Measurements from ENCODE around the gene MACROH2A1. TPM values are rescaled to one million over a fixed set of nuclear protein-coding genes. Genes with fewer than 3 reads are reported as not detected.

MACROH2A1 gene
- polyA plus RNA-seq, 1 of the 3 experiments (the other 2 are of a cell fraction) = 165 TPM

DNA sequence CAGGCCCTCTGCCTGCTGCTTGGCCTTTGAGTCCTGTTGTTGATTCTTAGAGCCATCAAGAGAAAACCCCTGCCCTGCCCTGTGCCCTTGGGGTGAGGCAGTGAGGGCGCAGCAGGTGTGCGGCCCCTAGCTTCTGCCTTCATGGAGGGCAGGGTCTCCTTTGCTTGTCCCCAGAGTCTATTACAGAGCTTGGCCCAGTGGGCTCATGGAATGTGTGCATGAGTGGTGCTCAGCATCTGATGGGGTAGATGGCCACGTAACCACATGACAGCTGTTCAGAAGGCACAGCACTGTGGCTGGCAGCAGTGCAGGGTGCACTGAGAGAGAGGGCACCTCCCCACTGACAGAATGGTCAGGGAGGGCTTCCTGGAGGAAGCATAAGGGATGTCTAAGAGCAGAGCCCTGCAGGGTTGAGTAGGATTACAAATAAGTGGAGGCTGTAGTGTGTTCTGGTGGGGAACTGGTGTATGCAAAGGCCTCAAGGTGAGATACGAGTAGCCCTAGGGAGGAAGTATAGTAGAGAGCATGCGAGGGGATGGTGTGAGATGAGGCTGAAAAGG lies 70.8 kb downstream of the MACROH2A1 start:
- no peaks in the 10 kb centered on the region for H3K79me2 ChIP-seq (ENCODE audit: insufficient read depth)
- no peaks in the 10 kb centered on the region for H4K20me1 ChIP-seq (ENCODE audit: insufficient read depth)
- H3K36me3 ChIP-seq (replicated peaks in 1 of 2; ENCODE audit: control insufficient read depth in 1 of 2, insufficient read depth in 2 of 2, low read length in 1 of 2) = peaks cover 9 to 18% of the 10 kb centered on the region in 2 experiments
- 95% methylated on average over 3 of the region's 5 CpGs for WGBS (ENCODE audit: low lambda C conversion rate)
- ChIA-PET POLR2A (no interaction called here), CTCF (interaction anchor here (0.6 to 0.8 kb wide), 3 partner anchors 9 to 655 kb away, joined by 3 read pairs; no protein-coding TSS in a partner anchor)
- H3K4me2 ChIP-seq = no peak overlapping the region
- H3K4me3 ChIP-seq (ENCODE audit: low read depth in 2 of 2, low read length in 1 of 2) = no peak overlapping the region
- no peaks in the 10 kb centered on the region for H3K27me3 ChIP-seq (ENCODE audit: insufficient read depth)
- TF ChIP-seq ELF1 (IDR thresholded peaks at IDR 0.05) (no peak), IRF3 (IDR thresholded peaks at IDR 0.05; ENCODE audit: low read depth, low read length) (no peak), CTCF (IDR thresholded peaks at IDR 0.05) (no peak), USF2 (IDR thresholded peaks at IDR 0.05; ENCODE audit: borderline replicate concordance, low read depth, low read length) (no peak), RXRA (IDR thresholded peaks at IDR 0.05; ENCODE audit: borderline replicate concordance, low read depth) (no peak), NRF1 (IDR thresholded peaks at IDR 0.05; ENCODE audit: low read depth, low read length) (no peak), SIN3A (IDR thresholded peaks at IDR 0.05; ENCODE audit: borderline replicate concordance, low read depth, low read length) (no peak), FOXM1 (IDR thresholded peaks at IDR 0.05; ENCODE audit: low read depth) (no peak), POLR2AphosphoS5 (IDR thresholded peaks at IDR 0.05; ENCODE audit: low read depth, low read length) (no peak), MAX (IDR thresholded peaks at IDR 0.05; ENCODE audit: low read depth) (no peak), EZH2phosphoT487 (IDR thresholded peaks at IDR 0.05; ENCODE audit: borderline replicate concordance, low read depth) (no peak), TEAD4 (IDR thresholded peaks at IDR 0.05; ENCODE audit: borderline replicate concordance, insufficient read depth) (no peak), YY1 (IDR thresholded peaks at IDR 0.05; ENCODE audit: low read depth) (no peak), NFIC (IDR thresholded peaks at IDR 0.05; ENCODE audit: borderline replicate concordance) (no peak), FOSL2 (IDR thresholded peaks at IDR 0.05; ENCODE audit: borderline replicate concordance, low read depth) (no peak), RAD21 (IDR thresholded peaks at IDR 0.05; ENCODE audit: low read length) (no peak), TAF1 (IDR thresholded peaks at IDR 0.05; ENCODE audit: borderline replicate concordance, low read depth, low read length) (no peak), RFX5 (IDR thresholded peaks at IDR 0.05; ENCODE audit: low read length) (no peak)
- TF ChIP-seq, protein P1, sequence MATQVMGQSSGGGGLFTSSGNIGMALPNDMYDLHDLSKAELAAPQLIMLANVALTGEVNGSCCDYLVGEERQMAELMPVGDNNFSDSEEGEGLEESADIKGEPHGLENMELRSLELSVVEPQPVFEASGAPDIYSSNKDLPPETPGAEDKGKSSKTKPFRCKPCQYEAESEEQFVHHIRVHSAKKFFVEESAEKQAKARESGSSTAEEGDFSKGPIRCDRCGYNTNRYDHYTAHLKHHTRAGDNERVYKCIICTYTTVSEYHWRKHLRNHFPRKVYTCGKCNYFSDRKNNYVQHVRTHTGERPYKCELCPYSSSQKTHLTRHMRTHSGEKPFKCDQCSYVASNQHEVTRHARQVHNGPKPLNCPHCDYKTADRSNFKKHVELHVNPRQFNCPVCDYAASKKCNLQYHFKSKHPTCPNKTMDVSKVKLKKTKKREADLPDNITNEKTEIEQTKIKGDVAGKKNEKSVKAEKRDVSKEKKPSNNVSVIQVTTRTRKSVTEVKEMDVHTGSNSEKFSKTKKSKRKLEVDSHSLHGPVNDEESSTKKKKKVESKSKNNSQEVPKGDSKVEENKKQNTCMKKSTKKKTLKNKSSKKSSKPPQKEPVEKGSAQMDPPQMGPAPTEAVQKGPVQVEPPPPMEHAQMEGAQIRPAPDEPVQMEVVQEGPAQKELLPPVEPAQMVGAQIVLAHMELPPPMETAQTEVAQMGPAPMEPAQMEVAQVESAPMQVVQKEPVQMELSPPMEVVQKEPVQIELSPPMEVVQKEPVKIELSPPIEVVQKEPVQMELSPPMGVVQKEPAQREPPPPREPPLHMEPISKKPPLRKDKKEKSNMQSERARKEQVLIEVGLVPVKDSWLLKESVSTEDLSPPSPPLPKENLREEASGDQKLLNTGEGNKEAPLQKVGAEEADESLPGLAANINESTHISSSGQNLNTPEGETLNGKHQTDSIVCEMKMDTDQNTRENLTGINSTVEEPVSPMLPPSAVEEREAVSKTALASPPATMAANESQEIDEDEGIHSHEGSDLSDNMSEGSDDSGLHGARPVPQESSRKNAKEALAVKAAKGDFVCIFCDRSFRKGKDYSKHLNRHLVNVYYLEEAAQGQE (IDR thresholded peaks at IDR 0.05; ENCODE audit: low read depth, low read length) = no peak
- H3K9me2 ChIP-seq = no peaks in the 10 kb centered on the region
- no peaks in the 10 kb centered on the region for H3K9me3 ChIP-seq
- H3K27ac ChIP-seq (ENCODE audit: low read depth in 2 of 2, low read length in 1 of 2) = no peak overlapping the region
- H3K9ac ChIP-seq = no peak overlapping the region
- no peaks in the 10 kb centered on the region for H3K4me1 ChIP-seq (ENCODE audit: control insufficient read depth in 1 of 2, insufficient read depth in 2 of 2, low read depth in 1 of 2, low read length in 1 of 2)
- no peak for DNase-seq
- no peak overlapping the region for H2AFZ ChIP-seq (ENCODE audit: low read depth)
- H3F3A ChIP-seq (replicated peaks; ENCODE audit: insufficient read depth) = peaks cover 4% of the 10 kb centered on the region

Data from SK-N-SH (cell line).